IPS-NIHi7 (cell line): Measurements from ENCODE around the gene PITPNM3.
"Not testable (repeated sequence)": the region's sequence is repeated elsewhere in the genome, so short reads cannot be mapped to it uniquely, and the experiment has no call there.

Experiments
- DNase-seq: peaks from one replicate; pipeline ENCODE4 v3.0.0; 2012; ENCODE audit warnings: mixed read lengths; ENCODE audit errors: extremely low spot score

PITPNM3 gene

GRCh38 chr17:6574687-6575595, 18.6 kb upstream of the PITPNM3 start:
- peak; percentile 45 for DNase-seq

GRCh38 chr17:6573982-6574686, 17.8 kb upstream of the PITPNM3 start:
- no peak for DNase-seq

GRCh38 chr17:6573495-6573894, 17.1 kb upstream of the PITPNM3 start:
- DNase-seq: not testable (repeated sequence)

- no peak for DNase-seq
These were observed 16.6 kb upstream of the PITPNM3 start for GRCh38 chr17:6572972-6573370.

GRCh38 chr17:6571452-6571781, 15.1 kb upstream of the PITPNM3 start:
- DNase-seq: no peak

GRCh38 chr17:6570731-6571451, 14.5 kb upstream of the PITPNM3 start:
- DNase-seq: no peak

- DNase-seq: no peak
These were observed 13.3 kb upstream of the PITPNM3 start for GRCh38 chr17:6569370-6570285.

GRCh38 chr17:6568184-6568758, 11.9 kb upstream of the PITPNM3 start:
- DNase-seq: no peak

- no peak for DNase-seq
These were observed 11.3 kb upstream of the PITPNM3 start for GRCh38 chr17:6567528-6568183.

- no peak for DNase-seq
These were observed 5.1 kb upstream of the PITPNM3 start for GRCh38 chr17:6561446-6561845.

- no peak for DNase-seq
These were observed 4.1 kb upstream of the PITPNM3 start for GRCh38 chr17:6560496-6560895.

- no peak for DNase-seq
These were observed 3.4 kb upstream of the PITPNM3 start for GRCh38 chr17:6559753-6560215.

GRCh38 chr17:6558932-6559752, 2.8 kb upstream of the PITPNM3 start:
- DNase-seq: no peak

- DNase-seq: no peak
These were observed 1.9 kb upstream of the PITPNM3 start for GRCh38 chr17:6558276-6558675.

- no peak for DNase-seq
These were observed 684 bp upstream of the PITPNM3 start for GRCh38 chr17:6557040-6557438.

- DNase-seq: peak; percentile 41
These were observed 829 bp downstream of the PITPNM3 start for GRCh38 chr17:6555331-6556120.

GRCh38 chr17:6554871-6555330, 1.5 kb downstream of the PITPNM3 start:
- no peak for DNase-seq

- DNase-seq: no peak
These were observed 2.0 kb downstream of the PITPNM3 start for GRCh38 chr17:6554342-6554741.
